ENCODE data around the gene EXPH5.
A peak's percentile ranks its signal among the peaks of the same experiment; 100 is the strongest.

The EXPH5 gene

DNA sequence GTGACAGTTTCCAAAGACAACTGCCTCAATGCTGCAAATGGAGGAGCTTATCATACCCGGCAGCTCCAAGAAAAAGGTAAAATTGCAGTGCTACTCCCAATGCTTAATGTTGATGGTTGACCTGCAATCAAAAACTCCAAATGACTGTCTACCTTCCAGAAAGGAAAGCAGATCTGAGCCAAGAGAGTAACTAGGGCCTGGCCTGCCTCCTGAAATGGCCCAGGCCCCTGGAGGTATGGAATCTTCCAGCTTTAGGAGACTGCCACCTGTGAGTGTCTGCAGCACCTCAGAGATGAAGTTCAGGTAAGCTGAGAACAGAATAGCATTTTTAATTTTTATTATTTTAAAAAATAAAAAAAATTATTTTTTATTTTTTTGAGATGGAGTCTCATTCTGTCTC, 23.7 kb downstream of the EXPH5 start:
- Histone ChIP-seq H3K4me3 (ENCODE audit: insufficient read depth in 1 of 2, low read depth in 1 of 2, low read length in 2 of 2) (no peak overlapping the region), H3K9me3 (ENCODE audit: control insufficient read depth, low read length) (no peaks in the 10 kb centered on the region), H3K14ac (ENCODE audit: low read length in 2 of 2) (no peak overlapping the region), H3K27ac (ENCODE audit: low read length, poor library complexity, severe bottlenecking) (no peak overlapping the region), H2BK15ac (ENCODE audit: low read depth, poor library complexity, severe bottlenecking) (no peak overlapping the region), H2AFZ (ENCODE audit: low read depth, low read length) (no peak overlapping the region), H3K27me3 (ENCODE audit: control insufficient read depth in 1 of 2, insufficient read depth in 1 of 2, low read length in 2 of 2) (no peaks in the 10 kb centered on the region), H3K4me2 (ENCODE audit: low read length, poor library complexity, severe bottlenecking) (no peak overlapping the region), H2BK5ac (ENCODE audit: low read depth, low read length, poor library complexity, severe bottlenecking) (no peak overlapping the region), H3K36me3 (ENCODE audit: control insufficient read depth in 1 of 2, insufficient read depth in 2 of 2, low read depth in 1 of 2, low read length in 2 of 2) (no peaks in the 10 kb centered on the region), H3K23ac (ENCODE audit: low read length in 2 of 2) (no peak overlapping the region), H3K9ac (ENCODE audit: low read length) (no peak overlapping the region), H2BK12ac (ENCODE audit: low read length in 2 of 2) (no peak overlapping the region), H3K79me1 (replicated peaks; ENCODE audit: low read length, poor library complexity, severe bottlenecking) (no peaks in the 10 kb centered on the region), H3K4me1 (ENCODE audit: control insufficient read depth, insufficient read depth, low read depth, low read length) (peaks cover 3% of the 10 kb centered on the region), H3K4ac (ENCODE audit: low read depth in 1 of 2, low read length in 2 of 2) (no peak overlapping the region), H4K91ac (ENCODE audit: low read length) (no peak overlapping the region), H2BK120ac (ENCODE audit: low read depth, low read length) (no peak overlapping the region), H4K8ac (ENCODE audit: low read length) (no peak overlapping the region), H3K18ac (ENCODE audit: low read depth in 1 of 2, low read length in 2 of 2) (no peak overlapping the region), H2AK5ac (ENCODE audit: low read length, severe bottlenecking) (no peak overlapping the region)
- WGBS = 100% methylated on average over 1 of the region's 1 CpG
- no peak for DNase-seq

GRCh38 chr11:108568195-108568858, 25.2 kb downstream of the EXPH5 start:
- Histone ChIP-seq H3K4me2 (ENCODE audit: low read length, poor library complexity, severe bottlenecking) (no peak overlapping the region), H3K4me1 (ENCODE audit: control insufficient read depth, insufficient read depth, low read depth, low read length) (peaks cover 6% of the 10 kb centered on the region), H2AK5ac (ENCODE audit: low read length, severe bottlenecking) (peak overlapping the region; percentile 39), H3K27me3 (ENCODE audit: control insufficient read depth in 1 of 2, insufficient read depth in 1 of 2, low read length in 2 of 2) (no peaks in the 10 kb centered on the region), H3K9ac (ENCODE audit: low read length) (no peak overlapping the region), H3K79me1 (replicated peaks; ENCODE audit: low read length, poor library complexity, severe bottlenecking) (no peaks in the 10 kb centered on the region), H2BK15ac (ENCODE audit: low read depth, poor library complexity, severe bottlenecking) (no peak overlapping the region), H3K23ac (ENCODE audit: low read length in 2 of 2) (no peak overlapping the region), H3K4me3 (ENCODE audit: insufficient read depth in 1 of 2, low read depth in 1 of 2, low read length in 2 of 2) (no peak overlapping the region), H3K14ac (ENCODE audit: low read length in 2 of 2) (no peak overlapping the region), H3K9me3 (ENCODE audit: control insufficient read depth, low read length) (no peaks in the 10 kb centered on the region), H3K18ac (ENCODE audit: low read depth in 1 of 2, low read length in 2 of 2) (no peak overlapping the region), H3K27ac (ENCODE audit: low read length, poor library complexity, severe bottlenecking) (no peak overlapping the region), H2AFZ (ENCODE audit: low read depth, low read length) (no peak overlapping the region), H3K4ac (ENCODE audit: low read depth in 1 of 2, low read length in 2 of 2) (no peak overlapping the region), H4K8ac (ENCODE audit: low read length) (no peak overlapping the region), H2BK120ac (ENCODE audit: low read depth, low read length) (no peak overlapping the region), H2BK12ac (ENCODE audit: low read length in 2 of 2) (no peak overlapping the region), H3K36me3 (ENCODE audit: control insufficient read depth in 1 of 2, insufficient read depth in 2 of 2, low read depth in 1 of 2, low read length in 2 of 2) (no peaks in the 10 kb centered on the region), H4K91ac (ENCODE audit: low read length) (no peak overlapping the region), H2BK5ac (ENCODE audit: low read depth, low read length, poor library complexity, severe bottlenecking) (no peak overlapping the region)
- WGBS = 94% methylated on average over 10 of the region's 11 CpGs
- DNase-seq = no peak

GRCh38 chr11:108565653-108566052, 27.9 kb downstream of the EXPH5 start:
- Histone ChIP-seq H3K18ac (ENCODE audit: low read depth in 1 of 2, low read length in 2 of 2) (no peak overlapping the region), H3K27me3 (ENCODE audit: control insufficient read depth in 1 of 2, insufficient read depth in 1 of 2, low read length in 2 of 2) (no peaks in the 10 kb centered on the region), H3K4me3 (ENCODE audit: insufficient read depth in 1 of 2, low read depth in 1 of 2, low read length in 2 of 2) (no peak overlapping the region), H2AFZ (ENCODE audit: low read depth, low read length) (no peak overlapping the region), H4K91ac (ENCODE audit: low read length) (no peak overlapping the region), H3K4ac (ENCODE audit: low read depth in 1 of 2, low read length in 2 of 2) (no peak overlapping the region), H3K14ac (ENCODE audit: low read length in 2 of 2) (no peak overlapping the region), H3K23ac (ENCODE audit: low read length in 2 of 2) (no peak overlapping the region), H3K79me1 (replicated peaks; ENCODE audit: low read length, poor library complexity, severe bottlenecking) (no peaks in the 10 kb centered on the region), H3K27ac (ENCODE audit: low read length, poor library complexity, severe bottlenecking) (no peak overlapping the region), H3K9ac (ENCODE audit: low read length) (no peak overlapping the region), H3K4me1 (ENCODE audit: control insufficient read depth, insufficient read depth, low read depth, low read length) (peaks cover 13% of the 10 kb centered on the region), H2BK15ac (ENCODE audit: low read depth, poor library complexity, severe bottlenecking) (no peak overlapping the region), H3K36me3 (ENCODE audit: control insufficient read depth in 1 of 2, insufficient read depth in 2 of 2, low read depth in 1 of 2, low read length in 2 of 2) (no peaks in the 10 kb centered on the region), H2BK5ac (ENCODE audit: low read depth, low read length, poor library complexity, severe bottlenecking) (no peak overlapping the region), H3K9me3 (ENCODE audit: control insufficient read depth, low read length) (no peaks in the 10 kb centered on the region), H4K8ac (ENCODE audit: low read length) (no peak overlapping the region), H2BK12ac (ENCODE audit: low read length in 2 of 2) (no peak overlapping the region), H2AK5ac (ENCODE audit: low read length, severe bottlenecking) (no peak overlapping the region), H2BK120ac (ENCODE audit: low read depth, low read length) (no peak overlapping the region), H3K4me2 (ENCODE audit: low read length, poor library complexity, severe bottlenecking) (no peak overlapping the region)
- no peak for DNase-seq
- WGBS = 98% methylated on average over 1 of the region's 3 CpGs

DNA sequence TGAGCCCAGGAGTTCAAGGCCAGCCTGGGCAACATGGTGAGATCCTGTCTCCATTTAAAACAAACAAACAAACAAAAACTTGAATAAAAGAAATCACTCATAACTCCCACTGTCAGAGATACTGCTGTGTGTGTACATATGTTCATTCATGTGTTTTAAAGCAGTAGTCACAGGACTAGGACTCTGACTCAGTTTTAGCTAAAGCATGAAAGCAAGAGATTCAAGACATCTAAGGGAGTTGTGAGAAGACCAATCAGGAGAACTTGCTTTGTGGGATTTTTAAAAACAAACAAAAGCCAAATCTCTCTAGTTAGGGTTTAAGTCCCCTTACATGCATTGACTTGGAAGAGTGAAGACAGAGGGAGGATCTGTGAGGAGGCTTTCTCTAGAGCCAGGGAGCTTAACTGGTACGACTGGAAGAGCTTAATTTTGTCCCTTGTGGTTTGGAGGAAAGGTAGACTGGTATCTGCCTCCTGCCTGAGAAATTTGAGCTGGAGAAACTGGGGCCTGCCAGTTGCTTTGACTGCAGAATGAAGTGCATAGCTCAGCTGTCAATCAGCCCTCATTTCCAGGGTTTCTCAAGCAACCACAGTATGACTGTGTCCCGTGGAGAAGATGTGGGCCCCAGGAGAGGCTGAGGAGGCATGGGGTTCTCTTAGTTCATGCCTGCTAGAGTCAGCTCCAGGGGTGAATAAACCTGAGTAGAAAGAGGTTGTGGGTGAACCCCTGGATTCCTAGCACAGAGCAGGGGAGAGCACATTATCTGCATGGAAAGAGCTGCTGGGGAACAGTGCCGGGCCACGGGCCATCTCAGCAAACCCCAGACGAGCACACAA, 30.6 kb downstream of the EXPH5 start:
- H2AFZ ChIP-seq (ENCODE audit: low read depth, low read length) = no peak overlapping the region
- H2BK120ac ChIP-seq (ENCODE audit: low read depth, low read length) = no peak overlapping the region
- H3K4me3 ChIP-seq (ENCODE audit: insufficient read depth in 1 of 2, low read depth in 1 of 2, low read length in 2 of 2) = no peak overlapping the region
- peaks cover 11% of the 10 kb centered on the region for H3K4me1 ChIP-seq (ENCODE audit: control insufficient read depth, insufficient read depth, low read depth, low read length)
- H4K91ac ChIP-seq (ENCODE audit: low read length) = no peak overlapping the region
- 93% methylated on average over 5 of the region's 5 CpGs for WGBS
- no peak overlapping the region for H2BK15ac ChIP-seq (ENCODE audit: low read depth, poor library complexity, severe bottlenecking)
- no peak overlapping the region for H3K23ac ChIP-seq (ENCODE audit: low read length in 2 of 2)
- H2BK12ac ChIP-seq (ENCODE audit: low read length in 2 of 2) = no peak overlapping the region
- H3K14ac ChIP-seq (ENCODE audit: low read length in 2 of 2) = no peak overlapping the region
- H3K27me3 ChIP-seq (ENCODE audit: control insufficient read depth in 1 of 2, insufficient read depth in 1 of 2, low read length in 2 of 2) = no peaks in the 10 kb centered on the region
- H4K8ac ChIP-seq (ENCODE audit: low read length) = no peak overlapping the region
- H3K9ac ChIP-seq (ENCODE audit: low read length) = no peak overlapping the region
- no peak overlapping the region for H3K4me2 ChIP-seq (ENCODE audit: low read length, poor library complexity, severe bottlenecking)
- H3K79me1 ChIP-seq (replicated peaks; ENCODE audit: low read length, poor library complexity, severe bottlenecking) = no peaks in the 10 kb centered on the region
- H3K27ac ChIP-seq (ENCODE audit: low read length, poor library complexity, severe bottlenecking) = no peak overlapping the region
- no peak for DNase-seq
- no peaks in the 10 kb centered on the region for H3K36me3 ChIP-seq (ENCODE audit: control insufficient read depth in 1 of 2, insufficient read depth in 2 of 2, low read depth in 1 of 2, low read length in 2 of 2)
- no peak overlapping the region for H3K18ac ChIP-seq (ENCODE audit: low read depth in 1 of 2, low read length in 2 of 2)
- H2AK5ac ChIP-seq (ENCODE audit: low read length, severe bottlenecking) = peak overlapping the region; percentile 17
- no peaks in the 10 kb centered on the region for H3K9me3 ChIP-seq (ENCODE audit: control insufficient read depth, low read length)
- no peak overlapping the region for H3K4ac ChIP-seq (ENCODE audit: low read depth in 1 of 2, low read length in 2 of 2)
- no peak overlapping the region for H2BK5ac ChIP-seq (ENCODE audit: low read depth, low read length, poor library complexity, severe bottlenecking)

All from mesenchymal stem cell (in vitro differentiated cells and primary cell).